Ovary (tissue), 9 donors: Measurements from ENCODE around the gene C1orf122. TPM values are rescaled to one million over a fixed set of nuclear protein-coding genes. Genes with fewer than 3 reads are reported as not detected.

Experiments
- DNase-seq, 5 donors: peaks; one replicate each; pipeline ENCODE4 v3.0.0-alpha.2; 2019 to 2020
- H3K27ac ChIP-seq, 2 donors: fragments of 200-600 bp; one replicate each; pipeline versions ENCODE4 v1.5.1 to v1.8.0; 2019 to 2022
- H3K27me3 ChIP-seq: fragments of 200-600 bp; one replicate; pipeline ENCODE4 v1.8.0; 2022
- H3K36me3 ChIP-seq: fragments of 200-600 bp; sonication (generic); one replicate; pipeline ENCODE4 v1.5.1; 2019
- H3K4me1 ChIP-seq: one replicate; pipeline ENCODE4 v1.8.1; 2013; ENCODE audit warnings: mild to moderate bottlenecking, moderate library complexity; ENCODE audit not compliant: insufficient read depth
- H3K4me3 ChIP-seq: fragments of 200-600 bp; sonication (generic); one replicate; pipeline ENCODE4 v1.5.1; 2017
- H3K9me3 ChIP-seq, 2 donors: fragments of 200-600 bp in 1 of 2; sonication (generic) in 1 of 2; one replicate each; pipeline versions ENCODE4 v1.5.1 to v1.8.1; 2013 to 2019; ENCODE audit warnings: mild to moderate bottlenecking in 1 of 2, moderate library complexity in 1 of 2
- CTCF ChIP-seq, 3 donors: fragments of 450-650 bp in 2 of 3; fragments of 200-600 bp in 1 of 3; IDR thresholded peaks; one replicate each; pipeline versions ENCODE4 v1.5.1 to v1.8.0; 2016 to 2022; ENCODE audit warnings: antibody characterized with exemption in 3 of 3, mild to moderate bottlenecking in 1 of 3
- EP300 ChIP-seq: sonication (generic); formaldehyde crosslinking; IDR thresholded peaks from one replicate; pipeline ENCODE4 v1.6.1; 2017; ENCODE audit warnings: antibody characterized with exemption
- POLR2A ChIP-seq: fragments of 450-650 bp; IDR thresholded peaks from one replicate; pipeline ENCODE4 v1.6.1; 2017; ENCODE audit warnings: antibody characterized with exemption, mild to moderate bottlenecking, moderate library complexity
- WGBS, 3 donors: extraction: QIAGEN DNeasy Blood & Tissue Kit in 1 of 3; methylation state at CpG; one replicate each; pipeline versions ENCODE4 v1.1.5 to v1.1.7; 2013 to 2017; 5-methylcytosine and 5-hydroxymethylcytosine counted together
- intact Hi-C, 4 donors: fragments of 100-400 bp; cut with DNase I; formaldehyde crosslinking; loops; one replicate each; pipeline versions ENCODE4 v1.11.0 to v1.15.1; 2022 to 2023
- polyA plus RNA-seq, 2 donors: library from polyadenylated mRNA; stranded (reverse); fragments of 200-250 nt in 1 of 2; fragments of 350-450 nt in 1 of 2; fragmentation: Illumina TruSeq in 1 of 2; extraction: RNeasy Lipid Tissue Mini Kit (QIAGEN cat#74804) in 1 of 2; gene quantifications; one replicate each; pipeline ENCODE4 v1.2.3, GENCODE V29; 2013 to 2014
- total RNA-seq, 7 donors: library from RNA; depleted of rRNA in 2 of 7; stranded (reverse); fragments of >200 nt in 2 of 7; fragmentation: NEBNext Ultra II Directional in 3 of 7; extraction: Animal tissue kit (Norgen Biotek cat#: 25700) in 3 of 7; gene quantifications; one replicate each; pipeline versions ENCODE4 v1.1.0 to v1.2.4, GENCODE V29; 2016 to 2023
- donor health status: DM: no; HTN: no; CAD: no; lungs with moderate emphysema.
- donor health status: DM: no; HTN: no; CAD: no.
- donor health status: Bipolar disorder and iron deficiency.
- donor health status: DM: yes; HTN: yes; CAD: no.
- donor health status: DM: no; HTN: no; CAD: no.
- donor health status: DM: yes; HTN: yes; CAD: no.

The C1orf122 gene
- total and polyA plus RNA-seq, 9 donors: 10.3 to 56.2 (median 31.9) TPM

DNA sequence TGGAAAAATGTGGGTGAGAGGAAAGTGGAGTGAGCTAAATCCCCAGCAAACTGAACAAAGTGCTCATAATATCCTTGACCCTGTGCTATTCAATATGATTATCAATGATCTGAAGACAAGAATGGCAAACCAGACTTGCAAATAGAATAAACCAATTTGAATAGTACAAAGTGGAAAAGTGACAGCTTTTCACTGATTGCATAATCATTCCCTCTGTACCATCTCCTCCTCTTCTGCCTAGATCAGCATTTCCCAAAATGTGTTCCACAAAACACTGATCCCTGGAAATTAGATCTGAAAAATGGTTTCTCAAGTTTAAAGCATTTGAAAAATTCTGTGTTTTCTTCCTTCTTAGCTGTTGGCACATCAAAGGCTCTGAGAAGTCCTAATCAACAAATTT, 43.7 kb downstream of the C1orf122 start:
- TF ChIP-seq EP300 (no peak), CTCF (IDR thresholded peaks at IDR 0.05) (no peak), POLR2A (no peak)
- Histone ChIP-seq H3K4me1 (peaks cover 18% of the 10 kb centered on the region), H3K36me3 (no peaks in the 10 kb centered on the region), H3K27ac (peak overlapping the region in 1 of 2 donors; percentile 24), H3K27me3 (no peaks in the 10 kb centered on the region), H3K9me3 (no peaks in the 10 kb centered on the region), H3K4me3 (no peak overlapping the region)
- intact Hi-C loops: no loop called here
- no peak for DNase-seq

GRCh38 chr1:37851782-37852210, 44.2 kb downstream of the C1orf122 start:
- H3K9me3 ChIP-seq: no peaks in the 10 kb centered on the region
- peak overlapping the region in 1 of 2 donors; percentile 24 for H3K27ac ChIP-seq
- TF ChIP-seq EP300: no peak
- no peak for TF ChIP-seq CTCF (IDR thresholded peaks at IDR 0.05)
- TF ChIP-seq POLR2A: no peak
- H3K36me3 ChIP-seq: no peaks in the 10 kb centered on the region
- no peak overlapping the region for H3K4me3 ChIP-seq
- H3K27me3 ChIP-seq: no peaks in the 10 kb centered on the region
- intact Hi-C loops: no loop called here
- WGBS, 3 donors: 77 to 85% (median 83%) methylated on average over 2 of the region's 2 CpGs
- H3K4me1 ChIP-seq: peaks cover 18% of the 10 kb centered on the region
- no peak for DNase-seq

GRCh38 chr1:37853157-37853556, 45.6 kb downstream of the C1orf122 start:
- TF ChIP-seq EP300 (no peak), CTCF (IDR thresholded peaks at IDR 0.05) (no peak), POLR2A (no peak)
- H3K4me1 ChIP-seq: peaks cover 13% of the 10 kb centered on the region
- no peak for DNase-seq
- H3K9me3 ChIP-seq: no peaks in the 10 kb centered on the region
- no peaks in the 10 kb centered on the region for H3K27me3 ChIP-seq
- no peak overlapping the region for H3K27ac ChIP-seq
- H3K4me3 ChIP-seq: no peak overlapping the region
- intact Hi-C loops: no loop called here
- H3K36me3 ChIP-seq: no peaks in the 10 kb centered on the region

DNA sequence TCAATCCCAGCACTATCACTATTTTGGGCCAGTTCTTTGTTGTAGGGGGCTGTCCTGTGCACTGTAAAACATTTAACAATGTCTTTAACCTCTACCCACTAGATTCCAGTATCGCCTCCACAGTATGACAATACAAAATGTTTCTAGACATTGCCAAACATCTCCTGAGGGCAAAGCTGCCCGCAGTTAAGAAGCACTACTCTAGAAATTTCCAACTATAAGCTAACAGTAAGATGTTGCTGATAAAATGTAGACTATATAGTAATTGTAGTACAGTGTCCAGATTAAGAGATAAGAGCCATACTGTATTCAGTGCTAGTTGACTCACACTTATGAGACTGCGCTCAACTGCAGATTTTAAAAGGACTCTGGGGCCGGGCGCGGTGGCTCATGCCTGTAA, 46.8 kb downstream of the C1orf122 start:
- 90 to 96% (median 96%) methylated on average over 6 of the region's 6 CpGs for WGBS, 3 donors
- no peaks in the 10 kb centered on the region for H3K9me3 ChIP-seq
- H3K27ac ChIP-seq: no peak overlapping the region
- no peak for DNase-seq
- no peak overlapping the region for H3K4me3 ChIP-seq
- H3K27me3 ChIP-seq: no peaks in the 10 kb centered on the region
- no peak for TF ChIP-seq CTCF (IDR thresholded peaks at IDR 0.05)
- no peak for TF ChIP-seq EP300
- TF ChIP-seq POLR2A: no peak
- H3K4me1 ChIP-seq: peaks cover 11% of the 10 kb centered on the region
- no peaks in the 10 kb centered on the region for H3K36me3 ChIP-seq
- intact Hi-C loops: no loop called here

Other genes with a start within 250 kb of the C1orf122 start
- gene GNL2, start 211.9 kb upstream of the C1orf122 start, total RNA-seq: 10 to 100 TPM; 26.6 to 43.0 (median 31.7) TPM
- 10 to 100 TPM; 22.3 to 44.5 TPM for gene GNL2, start 211.9 kb upstream of the C1orf122 start, polyA plus RNA-seq
- gene RSPO1, start 172.9 kb upstream of the C1orf122 start, total RNA-seq: 10 to 100 TPM in 3 of 7 donors, 1 to 10 TPM in 3, under 1 TPM in 1; 0.23 to 21.4 (median 7.5) TPM
- gene RSPO1, start 172.9 kb upstream of the C1orf122 start, polyA plus RNA-seq: 1 to 10 TPM in 1 of 2 donors, under 1 TPM in 1; 0.35 to 3.3 TPM
- 1 to 10 TPM in 2 of 7 donors, under 1 TPM in 5; 0.11 to 1.3 (median 0.42) TPM for gene CDCA8, start 115.3 kb upstream of the C1orf122 start, total RNA-seq
- gene CDCA8, start 115.3 kb upstream of the C1orf122 start, polyA plus RNA-seq: 1 to 10 TPM in 1 of 2 donors, under 1 TPM in 1; 0.84 to 1.9 TPM
- gene EPHA10, start 42.7 kb upstream of the C1orf122 start, total RNA-seq: under 1 TPM in 4 of 7 donors, not detected in 3; 0.20 to 0.69 (median 0.50) TPM
- under 1 TPM; 0.02 to 0.05 TPM for gene EPHA10, start 42.7 kb upstream of the C1orf122 start, polyA plus RNA-seq
- 1 to 10 TPM in 5 of 7 donors, under 1 TPM in 1, not detected in 1; 0.66 to 2.2 (median 1.7) TPM for gene MANEAL, start 13.9 kb upstream of the C1orf122 start, total RNA-seq
- gene MANEAL, start 13.9 kb upstream of the C1orf122 start, polyA plus RNA-seq: 1 to 10 TPM in 1 of 2 donors, under 1 TPM in 1; 0.99 to 3.7 TPM
- gene YRDC, start 418 bp downstream of the C1orf122 start, total RNA-seq: 10 to 100 TPM in 4 of 7 donors, 1 to 10 TPM in 3; 7.2 to 15.0 (median 11.0) TPM
- 1 to 10 TPM; 9.3 to 9.5 TPM for gene YRDC, start 418 bp downstream of the C1orf122 start, polyA plus RNA-seq
- 10 to 100 TPM in 5 of 7 donors, 1 to 10 TPM in 2; 3.4 to 29.1 (median 21.9) TPM for gene MTF1, start 51.8 kb downstream of the C1orf122 start, total RNA-seq
- 1 to 10 TPM; 4.5 to 9.6 TPM for gene MTF1, start 51.8 kb downstream of the C1orf122 start, polyA plus RNA-seq
- gene INPP5B, start 139.3 kb downstream of the C1orf122 start, total RNA-seq: 10 to 100 TPM; 23.2 to 68.5 (median 33.7) TPM
- gene INPP5B, start 139.3 kb downstream of the C1orf122 start, polyA plus RNA-seq: 10 to 100 TPM; 23.2 to 30.3 TPM
- 10 to 100 TPM; 29.0 to 62.5 (median 44.3) TPM for gene SF3A3, start 182.2 kb downstream of the C1orf122 start, total RNA-seq
- 100 to 1,000 TPM in 1 of 2 donors, 10 to 100 TPM in 1; 27.4 to 110 TPM for gene SF3A3, start 182.2 kb downstream of the C1orf122 start, polyA plus RNA-seq
- gene FHL3, start 197.7 kb downstream of the C1orf122 start, total RNA-seq: 10 to 100 TPM; 19.4 to 63.3 (median 40.4) TPM
- 10 to 100 TPM; 13.9 to 28.8 TPM for gene FHL3, start 197.7 kb downstream of the C1orf122 start, polyA plus RNA-seq
- 10 to 100 TPM; 17.4 to 38.5 (median 29.7) TPM for gene UTP11, start 204.9 kb downstream of the C1orf122 start, total RNA-seq
- gene UTP11, start 204.9 kb downstream of the C1orf122 start, polyA plus RNA-seq: 10 to 100 TPM; 20.9 to 35.1 TPM
- gene POU3F1, start 239.0 kb downstream of the C1orf122 start, total RNA-seq: under 1 TPM in 4 of 7 donors, not detected in 3; 0.10 to 0.53 (median 0.33) TPM
- under 1 TPM in 1 of 2 donors, not detected in 1; 0.04 TPM for gene POU3F1, start 239.0 kb downstream of the C1orf122 start, polyA plus RNA-seq